Mesendoderm (in vitro differentiated cells): Measurements from ENCODE around the gene CPNE4.

Experiments used
- DNase-seq: peaks from one replicate; pipeline ENCODE4 v3.0.0; 2013
- H2AK5ac ChIP-seq: 2 replicates; pipeline ENCODE4 v1.6.1; 2013; ENCODE audit warnings: low read length, inconsistent platforms
- H2BK120ac ChIP-seq: 2 replicates; pipeline ENCODE4 v1.6.1; 2013; ENCODE audit warnings: low read depth, mild to moderate bottlenecking, low read length, moderate library complexity, mixed read lengths
- H2BK15ac ChIP-seq: replicated peaks from 2 replicates; pipeline ENCODE4 v1.6.1; 2013; ENCODE audit warnings: low read depth, mild to moderate bottlenecking, moderate library complexity
- H2BK5ac ChIP-seq: 2 replicates; pipeline ENCODE4 v1.6.1; 2013; ENCODE audit warnings: low read length, inconsistent platforms
- H3K18ac ChIP-seq: 2 replicates; pipeline ENCODE4 v1.6.1; 2013; ENCODE audit warnings: mild to moderate bottlenecking, low read length, mixed read lengths
- H3K23ac ChIP-seq: one replicate; pipeline ENCODE4 v1.6.1; 2013; ENCODE audit warnings: low read length
- H3K27ac ChIP-seq: 2 replicates; pipeline ENCODE4 v1.5.1; 2013; ENCODE audit warnings: low read depth, mild to moderate bottlenecking, inconsistent platforms, low read length, moderate library complexity
- H3K27me3 ChIP-seq: 2 replicates; pipeline ENCODE4 v1.6.1; 2013; ENCODE audit warnings: low read length, control low read depth, mild to moderate bottlenecking, inconsistent platforms; ENCODE audit not compliant: insufficient read depth, poor library complexity
- H3K36me3 ChIP-seq: 2 replicates; pipeline ENCODE4 v1.6.1; 2013; ENCODE audit warnings: low read length, inconsistent platforms; ENCODE audit not compliant: control insufficient read depth, insufficient read depth
- H3K4ac ChIP-seq: one replicate; pipeline ENCODE4 v1.6.1; 2013; ENCODE audit warnings: low read depth, mild to moderate bottlenecking, low read length, moderate library complexity
- H3K4me1 ChIP-seq: 2 replicates; pipeline ENCODE4 v1.6.1; 2013; ENCODE audit warnings: low read depth, low read length, inconsistent platforms; ENCODE audit not compliant: control insufficient read depth
- H3K4me2 ChIP-seq: 2 replicates; pipeline ENCODE4 v1.6.1; 2013; ENCODE audit warnings: low read length
- H3K4me3 ChIP-seq: 2 replicates; pipeline ENCODE4 v1.5.1; 2013; ENCODE audit warnings: mild to moderate bottlenecking, low read length
- H3K56ac ChIP-seq: one replicate; pipeline ENCODE4 v1.6.1; 2013; ENCODE audit warnings: low read length
- H3K79me1 ChIP-seq: 2 replicates; pipeline ENCODE4 v1.6.1; 2013; ENCODE audit warnings: low read length, inconsistent platforms
- H3K79me2 ChIP-seq: 2 replicates; pipeline ENCODE4 v1.6.1; 2013; ENCODE audit warnings: mild to moderate bottlenecking, low read length; ENCODE audit not compliant: control insufficient read depth, insufficient read depth
- H3K9ac ChIP-seq: 2 replicates; pipeline ENCODE4 v1.6.1; 2013; ENCODE audit warnings: low read length, inconsistent platforms
- H4K5ac ChIP-seq: one replicate; pipeline ENCODE4 v1.6.1; 2013; ENCODE audit warnings: low read length
- H4K8ac ChIP-seq: one replicate; pipeline ENCODE4 v1.6.1; 2013; ENCODE audit warnings: low read depth, mild to moderate bottlenecking, control low read depth, low read length, moderate library complexity
- WGBS: extraction: QIAGEN DNeasy Blood & Tissue Kit; methylation state at CpG from one replicate; pipeline ENCODE4 v1.1.7; 2013; ENCODE audit warnings: low lambda C conversion rate, missing lambda C conversion rate; ENCODE audit not compliant: insufficient coverage; ENCODE audit errors: extremely low coverage; 5-methylcytosine and 5-hydroxymethylcytosine counted together

CPNE4 gene

DNA sequence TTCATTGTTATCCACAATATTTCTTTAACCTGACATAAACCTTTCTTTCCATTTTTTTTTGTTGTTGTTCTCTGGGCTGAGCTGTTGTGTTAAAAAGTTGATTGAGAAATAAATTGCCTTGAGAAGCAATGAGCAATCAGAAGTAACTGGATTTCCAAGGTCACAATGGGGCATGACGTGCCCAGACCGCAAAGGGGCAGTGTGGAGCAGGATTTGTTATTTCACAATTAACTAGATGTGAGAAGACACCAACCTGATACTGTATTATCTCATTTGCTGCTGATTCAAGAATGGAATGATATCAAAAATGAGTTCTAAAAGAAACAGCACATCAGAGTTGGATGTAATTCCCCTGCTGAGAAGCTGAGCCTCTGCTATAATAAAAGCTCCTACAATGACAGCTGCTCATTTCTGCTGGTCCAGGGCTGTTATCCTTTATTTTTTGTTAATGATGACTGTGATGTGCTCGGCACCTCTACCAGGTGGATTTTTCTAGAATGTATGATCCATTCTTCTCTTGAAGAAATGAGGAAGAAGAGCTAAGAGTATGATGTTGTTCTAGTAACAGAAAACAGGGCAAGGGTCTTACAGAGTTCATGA, 28.1 kb downstream of the CPNE4 start:
- peak; percentile 52 for DNase-seq
- Histone ChIP-seq H4K5ac (no peak overlapping the region), H2BK120ac (no peak overlapping the region), H3K9ac (no peak overlapping the region), H3K79me2 (no peaks in the 10 kb centered on the region), H3K18ac (no peak overlapping the region), H3K36me3 (no peaks in the 10 kb centered on the region), H3K4me3 (no peak overlapping the region), H2BK15ac (no peak overlapping the region), H3K27me3 (no peaks in the 10 kb centered on the region), H3K4me1 (peaks cover 6% of the 10 kb centered on the region), H3K27ac (no peak overlapping the region), H3K56ac (no peak overlapping the region), H4K8ac (no peak overlapping the region), H3K23ac (no peak overlapping the region), H2BK5ac (no peak overlapping the region), H3K4ac (no peak overlapping the region), H3K79me1 (no peaks in the 10 kb centered on the region), H2AK5ac (no peak overlapping the region), H3K4me2 (no peak overlapping the region)
- WGBS = no CpG with 5 or more reads among the region's 3 CpGs

GRCh38 chr3:132004571-132004970, 30.2 kb downstream of the CPNE4 start:
- DNase-seq = no peak
- no CpG with 5 or more reads among the region's 2 CpGs for WGBS

DNA sequence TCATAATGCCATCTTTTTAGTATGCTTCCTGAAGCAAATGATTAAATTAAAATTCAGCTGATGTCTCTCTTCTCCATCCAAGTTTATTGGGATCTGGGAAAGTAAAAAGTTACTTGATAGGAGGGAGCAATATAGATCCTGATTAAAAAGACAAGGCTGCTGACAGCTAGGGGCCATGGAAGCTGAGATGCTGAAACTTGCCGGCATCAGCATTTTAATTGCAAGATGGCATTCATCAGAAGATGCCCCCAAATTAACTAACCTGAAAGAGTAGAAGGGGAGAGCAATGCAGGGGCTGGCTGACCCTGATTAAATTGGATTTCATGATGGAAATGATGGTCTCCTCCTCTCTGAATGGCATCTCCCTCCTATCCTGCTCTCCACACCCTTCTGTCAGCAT, 31.1 kb downstream of the CPNE4 start:
- Histone ChIP-seq H2AK5ac (no peak overlapping the region), H3K4me1 (no peaks in the 10 kb centered on the region), H2BK120ac (no peak overlapping the region), H2BK5ac (no peak overlapping the region), H3K4me2 (no peak overlapping the region), H3K4ac (no peak overlapping the region), H3K79me2 (no peaks in the 10 kb centered on the region), H3K79me1 (no peaks in the 10 kb centered on the region), H3K36me3 (no peaks in the 10 kb centered on the region), H3K9ac (no peak overlapping the region), H4K8ac (no peak overlapping the region), H3K27me3 (no peaks in the 10 kb centered on the region), H3K4me3 (no peak overlapping the region), H3K56ac (no peak overlapping the region), H3K27ac (no peak overlapping the region), H2BK15ac (no peak overlapping the region), H4K5ac (no peak overlapping the region), H3K18ac (no peak overlapping the region), H3K23ac (no peak overlapping the region)
- DNase-seq = no peak
- WGBS = no CpG with 5 or more reads among the region's 1 CpG

More at GRCh38 chr3:132004571-132004970, 30.2 kb downstream of the CPNE4 start:
- Histone ChIP-seq H4K8ac (no peak overlapping the region), H3K9ac (no peak overlapping the region), H3K4me1 (no peaks in the 10 kb centered on the region), H2BK5ac (no peak overlapping the region), H3K4me3 (no peak overlapping the region), H3K18ac (no peak overlapping the region), H2BK120ac (no peak overlapping the region), H3K79me2 (no peaks in the 10 kb centered on the region), H2AK5ac (no peak overlapping the region), H3K27me3 (no peaks in the 10 kb centered on the region), H3K56ac (no peak overlapping the region), H3K36me3 (no peaks in the 10 kb centered on the region), H3K23ac (no peak overlapping the region), H4K5ac (no peak overlapping the region), H3K4me2 (no peak overlapping the region), H3K79me1 (no peaks in the 10 kb centered on the region), H2BK15ac (no peak overlapping the region), H3K4ac (no peak overlapping the region), H3K27ac (no peak overlapping the region)

GRCh38 chr3:132001999-132002398, 32.8 kb downstream of the CPNE4 start:
- Histone ChIP-seq H3K79me2 (no peaks in the 10 kb centered on the region), H3K79me1 (no peaks in the 10 kb centered on the region), H2AK5ac (no peak overlapping the region), H3K4me1 (no peaks in the 10 kb centered on the region), H2BK5ac (no peak overlapping the region), H3K23ac (no peak overlapping the region), H3K4ac (no peak overlapping the region), H3K36me3 (no peaks in the 10 kb centered on the region), H3K18ac (no peak overlapping the region), H2BK120ac (no peak overlapping the region), H4K5ac (no peak overlapping the region), H3K9ac (no peak overlapping the region), H2BK15ac (no peak overlapping the region), H3K4me2 (no peak overlapping the region), H3K27me3 (no peaks in the 10 kb centered on the region), H3K27ac (no peak overlapping the region), H4K8ac (no peak overlapping the region), H3K56ac (no peak overlapping the region), H3K4me3 (no peak overlapping the region)
- no peak for DNase-seq
- WGBS = no CpG with 5 or more reads among the region's 2 CpGs

GRCh38 chr3:132001036-132001435, 33.8 kb downstream of the CPNE4 start:
- H2BK5ac ChIP-seq = no peak overlapping the region
- H4K8ac ChIP-seq = no peak overlapping the region
- H3K79me1 ChIP-seq = no peaks in the 10 kb centered on the region
- H2AK5ac ChIP-seq = no peak overlapping the region
- H3K18ac ChIP-seq = no peak overlapping the region
- H3K56ac ChIP-seq = no peak overlapping the region
- no peaks in the 10 kb centered on the region for H3K36me3 ChIP-seq
- no peak overlapping the region for H3K23ac ChIP-seq
- no peak overlapping the region for H3K27ac ChIP-seq
- H2BK120ac ChIP-seq = no peak overlapping the region
- DNase-seq = no peak
- no peak overlapping the region for H3K4me3 ChIP-seq
- H3K9ac ChIP-seq = no peak overlapping the region
- no peak overlapping the region for H2BK15ac ChIP-seq
- H3K4me2 ChIP-seq = no peak overlapping the region
- H3K27me3 ChIP-seq = no peaks in the 10 kb centered on the region
- H4K5ac ChIP-seq = no peak overlapping the region
- no peaks in the 10 kb centered on the region for H3K79me2 ChIP-seq
- H3K4me1 ChIP-seq = no peaks in the 10 kb centered on the region
- WGBS = no CpG with 5 or more reads among the region's 1 CpG
- H3K4ac ChIP-seq = no peak overlapping the region

DNA sequence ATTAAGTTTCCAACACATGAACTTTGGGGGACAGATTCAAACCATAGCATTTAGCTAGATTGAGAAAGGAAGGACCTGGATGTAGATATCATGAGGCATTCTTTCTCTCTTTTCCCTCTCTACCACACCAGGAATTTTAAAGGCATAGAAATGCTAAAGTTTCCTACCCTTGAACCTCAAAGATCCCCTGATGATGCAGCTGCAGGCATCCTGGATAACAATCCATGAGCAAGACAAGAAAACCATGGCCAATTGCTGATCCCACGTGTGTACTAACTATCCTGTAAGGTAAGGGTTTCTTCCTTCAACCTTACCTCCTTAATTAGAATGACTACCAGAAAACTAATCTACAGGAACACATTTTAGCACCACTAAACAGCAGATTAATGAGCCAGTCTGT, 36.8 kb downstream of the CPNE4 start:
- no peak overlapping the region for H2BK120ac ChIP-seq
- WGBS = no CpG with 5 or more reads among the region's 1 CpG
- H3K27me3 ChIP-seq = no peaks in the 10 kb centered on the region
- H3K56ac ChIP-seq = no peak overlapping the region
- no peak overlapping the region for H3K9ac ChIP-seq
- no peak overlapping the region for H2AK5ac ChIP-seq
- no peak overlapping the region for H4K5ac ChIP-seq
- H3K36me3 ChIP-seq = no peaks in the 10 kb centered on the region
- no peaks in the 10 kb centered on the region for H3K79me2 ChIP-seq
- no peak overlapping the region for H3K18ac ChIP-seq
- H3K4ac ChIP-seq = no peak overlapping the region
- no peak overlapping the region for H3K4me3 ChIP-seq
- H4K8ac ChIP-seq = no peak overlapping the region
- H3K23ac ChIP-seq = no peak overlapping the region
- H2BK15ac ChIP-seq = no peak overlapping the region
- H3K27ac ChIP-seq = no peak overlapping the region
- H3K4me2 ChIP-seq = no peak overlapping the region
- no peak for DNase-seq
- no peaks in the 10 kb centered on the region for H3K4me1 ChIP-seq
- no peak overlapping the region for H2BK5ac ChIP-seq
- H3K79me1 ChIP-seq = no peaks in the 10 kb centered on the region
